NCI-H187 (cell line): ENCODE data around the gene AP5S1.
"Not testable (repeated sequence)": the region's sequence is repeated elsewhere in the genome, so short reads cannot be mapped to it uniquely, and the experiment has no call there.

Experiments
- DNase-seq, 2 experiments: peaks; one replicate each; lab custom pipeline; 2025; lab: John Stamatoyannopoulos, UW

Gene AP5S1

GRCh38 chr20:3794168-3794567 lies 26.2 kb upstream of the AP5S1 start:
- not testable (repeated sequence) for DNase-seq

- no peak for DNase-seq
These were observed 25.5 kb upstream of the AP5S1 start for GRCh38 chr20:3794701-3795420.

GRCh38 chr20:3795511-3796468 lies 24.6 kb upstream of the AP5S1 start, which contains the start of gene CDC25B:
CDC25B (plus strand) TSS chr20:3796310; CDS start chr20:3796532, 222 bp downstream.
- peak; percentile 93 to 97 for DNase-seq

DNA sequence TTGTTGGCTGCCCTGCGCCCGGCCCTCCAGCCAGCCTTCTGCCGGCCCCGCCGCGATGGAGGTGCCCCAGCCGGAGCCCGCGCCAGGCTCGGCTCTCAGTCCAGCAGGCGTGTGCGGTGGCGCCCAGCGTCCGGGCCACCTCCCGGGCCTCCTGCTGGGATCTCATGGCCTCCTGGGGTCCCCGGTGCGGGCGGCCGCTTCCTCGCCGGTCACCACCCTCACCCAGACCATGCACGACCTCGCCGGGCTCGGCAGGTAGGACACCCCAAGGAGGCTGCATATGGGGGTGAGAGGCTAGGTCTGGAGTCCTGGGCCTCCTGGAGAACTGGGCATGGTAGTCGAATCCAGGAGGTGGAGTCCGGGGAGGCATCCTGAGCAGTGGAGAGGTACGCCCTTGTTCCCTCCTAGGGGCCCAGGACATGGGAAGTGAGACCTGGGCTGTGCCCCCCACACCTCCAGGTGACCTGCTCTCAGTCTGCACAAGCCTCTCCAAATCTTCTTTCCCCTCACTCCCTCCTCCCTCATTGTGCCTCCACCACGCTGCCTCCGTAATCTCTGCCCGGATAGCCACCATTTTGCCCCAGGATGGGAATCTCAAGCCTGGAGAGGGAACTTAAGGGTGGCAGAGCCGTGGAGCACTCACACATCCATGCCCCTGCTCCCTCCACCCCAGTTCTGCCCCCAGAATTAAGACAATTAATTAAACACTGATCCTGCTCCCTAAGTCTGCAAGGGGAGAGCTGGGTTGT lies 23.7 kb upstream of the AP5S1 start:
- no peak for DNase-seq

- no peak for DNase-seq
These were observed 23.2 kb upstream of the AP5S1 start for GRCh38 chr20:3797226-3797545.

DNA sequence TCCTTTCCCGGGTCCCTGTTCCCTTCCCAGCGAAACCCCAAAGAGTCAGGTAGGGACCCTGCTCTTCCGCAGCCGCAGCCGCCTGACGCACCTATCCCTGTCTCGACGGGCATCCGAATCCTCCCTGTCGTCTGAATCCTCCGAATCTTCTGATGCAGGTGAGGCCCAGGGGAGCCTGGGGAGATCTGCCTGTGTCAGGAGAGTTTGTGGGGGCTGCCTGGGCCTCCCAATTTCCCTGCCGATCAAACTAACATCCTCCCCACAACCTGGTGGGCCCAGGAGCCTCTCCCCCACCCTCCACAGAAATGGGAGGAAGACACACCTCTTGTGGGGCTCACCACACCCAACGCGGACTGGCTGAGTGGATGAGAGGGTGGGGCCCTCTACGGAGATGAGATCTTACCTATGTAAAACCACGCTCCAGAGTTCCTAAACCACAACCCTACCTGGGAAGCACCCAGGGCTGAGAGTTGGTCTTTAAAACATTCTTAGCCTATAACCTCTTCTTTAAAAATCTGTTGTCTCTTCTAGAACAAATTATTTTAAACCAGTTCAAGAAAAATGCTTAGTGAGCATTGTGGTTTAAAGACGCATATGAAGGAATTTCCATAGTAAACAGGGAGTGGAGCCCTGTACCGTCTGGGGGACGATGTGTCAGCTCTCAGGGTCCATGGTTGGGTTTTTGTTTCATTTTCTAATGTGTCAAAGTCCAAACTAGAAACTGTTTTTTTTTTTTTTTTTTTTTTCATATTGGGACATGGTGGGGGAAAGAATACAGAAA lies 22.6 kb upstream of the AP5S1 start:
- peak; percentile 45 to 62 for DNase-seq

- DNase-seq = no peak
These were observed 22.0 kb upstream of the AP5S1 start for GRCh38 chr20:3798373-3798768.

- no peak for DNase-seq
These were observed 21.5 kb upstream of the AP5S1 start for GRCh38 chr20:3798908-3799248.

DNA sequence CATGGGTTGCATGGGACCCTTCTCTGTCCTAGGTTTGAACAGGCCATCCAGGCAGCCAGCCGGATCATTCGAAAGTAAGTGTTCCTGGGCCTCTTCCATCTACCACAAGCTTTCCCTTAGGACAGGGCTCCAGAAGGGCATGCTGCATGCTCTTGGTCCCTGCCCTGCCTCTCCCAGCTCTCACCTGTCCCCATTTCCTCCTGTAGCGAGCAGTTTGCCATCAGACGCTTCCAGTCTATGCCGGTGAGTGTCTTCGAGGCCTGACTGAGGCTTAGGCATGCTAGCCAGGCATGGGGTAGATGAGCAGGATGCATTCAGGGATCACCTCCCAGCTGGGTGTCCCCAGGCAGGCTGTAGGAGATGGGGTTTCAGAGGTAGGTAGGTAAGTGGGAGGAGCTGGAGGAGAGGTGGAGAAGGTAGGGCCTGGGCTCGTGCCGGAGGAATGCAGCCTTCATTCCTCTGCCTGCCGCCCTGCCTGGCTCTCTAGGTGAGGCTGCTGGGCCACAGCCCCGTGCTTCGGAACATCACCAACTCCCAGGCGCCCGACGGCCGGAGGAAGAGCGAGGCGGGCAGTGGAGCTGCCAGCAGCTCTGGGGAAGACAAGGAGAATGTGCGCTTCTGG lies 20.0 kb upstream of the AP5S1 start:
- DNase-seq = no peak

- no peak for DNase-seq
These were observed 19.5 kb upstream of the AP5S1 start for GRCh38 chr20:3800878-3801260.

DNA sequence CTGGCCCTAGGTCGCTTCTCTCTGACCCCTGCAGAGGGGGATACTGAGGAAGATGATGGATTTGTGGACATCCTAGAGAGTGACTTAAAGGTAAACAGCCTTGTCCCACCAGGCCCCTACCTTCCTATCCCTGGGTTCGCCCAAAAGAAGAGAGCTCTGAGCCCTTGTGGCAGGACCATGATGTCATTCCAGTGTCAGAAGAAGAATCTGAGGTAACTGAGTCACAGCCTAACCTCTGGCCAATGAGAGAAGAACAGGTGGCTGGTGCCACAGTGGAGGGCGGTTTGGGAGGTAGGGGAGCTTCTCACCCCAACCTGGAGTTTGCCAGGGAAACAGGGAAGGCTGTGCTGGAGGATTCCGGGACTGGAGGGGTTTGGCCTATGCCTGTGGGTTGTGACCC lies 19.0 kb upstream of the AP5S1 start:
- no peak for DNase-seq

DNA sequence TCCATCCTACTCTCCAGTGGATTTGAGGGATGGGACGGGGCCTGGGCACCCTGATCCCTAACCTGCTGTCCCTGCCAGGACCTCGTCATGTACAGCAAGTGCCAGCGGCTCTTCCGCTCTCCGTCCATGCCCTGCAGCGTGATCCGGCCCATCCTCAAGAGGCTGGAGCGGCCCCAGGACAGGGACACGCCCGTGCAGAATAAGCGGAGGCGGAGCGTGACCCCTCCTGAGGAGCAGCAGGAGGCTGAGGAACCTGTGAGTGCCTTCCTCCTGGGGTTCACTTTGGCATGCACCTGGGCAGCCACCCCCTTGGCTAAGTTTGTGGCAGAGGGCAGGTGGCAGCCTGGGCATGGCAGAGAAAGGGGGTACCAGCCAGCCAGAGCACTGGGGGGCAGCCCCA lies 18.5 kb upstream of the AP5S1 start:
- DNase-seq = no peak

GRCh38 chr20:3802524-3803239 lies 17.7 kb upstream of the AP5S1 start:
- DNase-seq = no peak

DNA sequence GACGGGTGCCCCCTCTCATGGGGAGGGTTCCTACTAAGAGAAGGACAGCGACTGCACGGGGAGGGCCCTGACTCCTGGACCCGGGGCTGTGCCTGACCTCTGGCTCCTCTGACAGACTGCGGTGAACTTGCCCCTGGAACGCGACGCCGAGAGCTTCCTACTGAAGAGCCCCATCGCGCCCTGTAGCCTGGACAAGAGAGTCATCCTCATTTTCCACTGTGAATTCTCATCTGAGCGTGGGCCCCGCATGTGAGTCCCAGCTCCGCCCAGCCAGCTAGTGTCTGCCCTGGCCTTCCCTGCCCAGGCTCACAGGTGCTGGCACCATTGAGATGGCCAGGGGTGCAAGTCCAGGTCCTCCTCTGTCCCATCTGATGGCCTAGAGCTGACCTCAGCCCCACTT lies 17.1 kb upstream of the AP5S1 start:
- DNase-seq = no peak

- DNase-seq = no peak
These were observed 16.5 kb upstream of the AP5S1 start for GRCh38 chr20:3803854-3804253.

DNA sequence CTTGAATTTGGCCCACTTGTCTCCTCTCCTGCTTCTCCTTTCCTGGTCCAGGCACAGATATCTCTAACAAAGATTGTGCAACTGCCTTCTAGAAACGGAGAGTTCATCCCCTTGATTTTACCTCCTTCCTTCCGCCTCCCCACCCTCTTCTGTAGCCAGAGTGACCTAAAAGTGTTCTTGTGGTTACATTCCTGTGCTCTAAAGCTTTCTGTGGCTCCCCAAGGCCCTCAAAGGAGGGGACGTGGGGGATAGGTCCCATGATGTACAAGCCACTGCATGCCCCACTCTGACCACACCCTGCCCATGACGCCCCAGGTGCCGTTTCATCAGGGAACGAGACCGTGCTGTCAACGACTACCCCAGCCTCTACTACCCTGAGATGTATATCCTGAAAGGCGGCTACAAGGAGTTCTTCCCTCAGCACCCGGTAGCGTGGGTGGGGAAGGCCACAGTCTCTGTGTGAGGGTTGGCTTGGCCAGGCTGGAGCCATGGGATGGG lies 16.0 kb upstream of the AP5S1 start:
- no peak for DNase-seq

DNA sequence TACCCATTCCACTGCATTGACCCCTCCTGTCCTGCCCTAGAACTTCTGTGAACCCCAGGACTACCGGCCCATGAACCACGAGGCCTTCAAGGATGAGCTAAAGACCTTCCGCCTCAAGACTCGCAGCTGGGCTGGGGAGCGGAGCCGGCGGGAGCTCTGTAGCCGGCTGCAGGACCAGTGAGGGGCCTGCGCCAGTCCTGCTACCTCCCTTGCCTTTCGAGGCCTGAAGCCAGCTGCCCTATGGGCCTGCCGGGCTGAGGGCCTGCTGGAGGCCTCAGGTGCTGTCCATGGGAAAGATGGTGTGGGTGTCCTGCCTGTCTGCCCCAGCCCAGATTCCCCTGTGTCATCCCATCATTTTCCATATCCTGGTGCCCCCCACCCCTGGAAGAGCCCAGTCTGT lies 15.6 kb upstream of the AP5S1 start:
- DNase-seq = no peak

DNA sequence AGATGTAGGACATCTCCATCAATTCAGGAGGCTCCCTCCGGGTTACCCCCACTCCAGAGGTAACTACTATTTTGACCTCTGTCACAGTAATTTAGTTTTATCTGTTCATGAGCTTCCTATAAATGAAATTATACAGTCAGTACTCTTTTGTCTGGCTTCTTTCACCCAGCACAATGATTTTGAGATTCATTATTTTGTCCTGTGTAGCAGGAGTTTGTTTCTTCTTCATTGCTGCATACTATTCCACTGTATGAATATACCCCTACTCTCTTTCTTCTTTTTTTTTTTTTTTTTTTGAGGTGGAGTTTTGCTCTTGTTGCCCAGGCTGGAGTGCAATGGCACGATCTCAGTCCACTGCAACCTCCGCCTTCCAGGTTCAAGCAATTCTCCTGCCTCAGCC lies 11.8 kb upstream of the AP5S1 start:
- DNase-seq = no peak

DNA sequence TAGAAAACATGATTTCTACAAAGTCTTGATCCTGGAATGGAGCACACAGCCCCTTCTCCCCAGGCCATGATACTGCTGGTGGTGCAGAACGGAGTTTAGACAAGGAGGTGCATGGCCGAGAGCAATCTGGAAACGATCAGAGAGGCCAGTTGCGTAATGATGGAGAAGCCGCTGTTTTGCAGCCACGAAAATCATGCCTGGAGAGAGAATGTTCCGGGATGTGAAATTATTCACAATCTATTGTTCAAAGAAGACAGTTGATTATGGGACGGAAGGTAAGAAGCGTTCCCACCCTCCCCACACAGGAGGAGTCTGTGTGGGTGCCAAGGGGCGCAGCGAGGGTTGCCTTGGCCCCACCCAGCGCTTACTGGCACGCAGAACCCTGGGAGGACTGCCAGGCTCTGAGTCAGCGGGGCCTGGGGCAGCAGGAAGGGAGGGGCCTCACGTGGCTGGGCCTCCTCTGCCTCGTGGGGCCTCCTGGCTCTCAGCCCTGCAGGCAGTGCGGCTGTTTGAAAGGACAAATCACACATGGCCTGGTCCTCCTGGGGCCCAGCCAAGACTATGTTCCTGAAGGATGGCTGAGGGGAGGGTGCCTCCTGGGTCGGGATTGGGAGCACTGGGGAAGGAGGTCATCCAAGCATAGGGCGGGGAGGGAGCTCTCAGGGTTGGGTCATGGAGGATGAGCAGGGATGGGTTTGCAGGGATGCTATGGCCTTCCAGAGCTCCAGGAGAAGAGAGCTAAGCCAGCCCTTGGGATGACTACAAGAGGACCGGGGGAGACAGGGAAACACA lies 8.7 kb upstream of the AP5S1 start:
- peak; percentile 60 to 72 for DNase-seq

DNA sequence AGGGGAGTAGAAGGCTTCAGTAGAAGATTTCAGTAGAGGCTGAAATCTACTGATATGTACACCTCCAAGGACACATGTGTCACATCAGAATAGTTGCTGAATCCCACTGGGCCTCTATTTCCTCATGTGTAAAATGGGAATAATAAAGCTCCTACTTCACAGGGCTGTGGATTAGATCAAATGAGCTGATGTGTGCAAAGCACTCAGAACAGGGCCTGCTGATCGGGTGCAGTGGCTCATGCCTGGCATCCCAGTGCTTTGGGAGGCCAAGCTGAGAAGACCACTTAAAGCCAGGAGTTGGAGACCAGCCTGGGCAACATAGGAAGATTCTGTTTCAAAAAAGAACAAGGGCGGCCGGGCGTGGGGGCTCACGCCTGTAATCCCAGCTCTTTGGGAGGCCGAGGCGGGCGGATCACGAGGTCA lies 8.1 kb upstream of the AP5S1 start:
- no peak for DNase-seq
